ENCODE measurements around the gene RNFT2. TPM values are rescaled to one million over a fixed set of nuclear protein-coding genes. Genes with fewer than 3 reads are reported as not detected.

RNFT2 gene
- total RNA-seq, 1 experiment from 2014 or later, result 12.6 TPM

DNA sequence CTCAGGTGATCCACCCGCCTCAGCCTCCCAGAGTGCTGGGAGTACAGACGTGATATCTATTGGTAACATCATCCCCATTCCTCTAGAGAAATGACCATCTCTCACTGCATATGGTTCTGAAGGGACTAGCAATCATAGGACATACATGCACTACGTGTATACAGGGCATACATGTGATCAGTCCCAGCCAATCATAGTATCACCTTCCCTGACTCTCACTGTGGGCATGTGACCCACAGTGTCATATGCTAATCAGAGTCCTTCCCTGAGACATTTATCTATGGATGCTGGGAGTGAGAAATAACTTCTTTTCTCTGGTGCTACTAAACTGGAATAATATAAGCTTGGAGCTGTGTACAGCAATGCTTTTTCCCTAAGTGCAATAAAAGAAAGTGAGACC is 160.6 kb downstream of the RNFT2 start:
- ATAC-seq (peak; percentile 33; the same call in 1 of the 2 replicates), DNase-seq (no peak)
- H3K27ac ChIP-seq (ENCODE audit: low read length), result no peak overlapping the region
- H3K9me2 ChIP-seq (replicated peaks; ENCODE audit: low read length), result no peaks in the 10 kb centered on the region
- BruUV-seq (replicated peaks), result no TSS peak
- H4K20me1 ChIP-seq (ENCODE audit: low read length), result no peaks in the 10 kb centered on the region
- TF ChIP-seq EZH2 (IDR thresholded peaks at IDR 0.05; ENCODE audit: low read length, unreplicated experiment) (no peak), EZH2phosphoT487 (IDR thresholded peaks at IDR 0.05; ENCODE audit: borderline replicate concordance, low read length) (no peak), CTCF (conservative IDR thresholded peaks at IDR 0.05; ENCODE audit: low read depth, low read length) (no peak)
- no peaks in the 10 kb centered on the region for H3K36me3 ChIP-seq (ENCODE audit: low read depth, low read length)
- H3K9me3 ChIP-seq (ENCODE audit: low read length), result no peaks in the 10 kb centered on the region
- H3K27me3 ChIP-seq (ENCODE audit: low read length), result no peaks in the 10 kb centered on the region
- ChIA-PET POLR2A (ENCODE audit: unreplicated experiment) (no interaction called here), CTCF (interaction anchor here (1.0 kb wide), 1 partner anchor 35 kb away, joined by 3 read pairs; no protein-coding TSS in a partner anchor)
- no peak overlapping the region for H3K9ac ChIP-seq (ENCODE audit: low read length)
- H3K4me1 ChIP-seq (ENCODE audit: insufficient read depth, low read length), result no peaks in the 10 kb centered on the region
- no peaks in the 10 kb centered on the region for H3K79me2 ChIP-seq (ENCODE audit: low read length)
- no peak overlapping the region for H3K4me2 ChIP-seq (ENCODE audit: low read length)
- no peaks in the 10 kb centered on the region for H3F3A ChIP-seq (ENCODE audit: low read length, unreplicated experiment)
- intact Hi-C loops (cut with micrococcal nuclease), result no loop called here
- H3K4me3 ChIP-seq (ENCODE audit: low read length), result no peak overlapping the region
- H2AFZ ChIP-seq (ENCODE audit: low read length), result no peak overlapping the region

DNA sequence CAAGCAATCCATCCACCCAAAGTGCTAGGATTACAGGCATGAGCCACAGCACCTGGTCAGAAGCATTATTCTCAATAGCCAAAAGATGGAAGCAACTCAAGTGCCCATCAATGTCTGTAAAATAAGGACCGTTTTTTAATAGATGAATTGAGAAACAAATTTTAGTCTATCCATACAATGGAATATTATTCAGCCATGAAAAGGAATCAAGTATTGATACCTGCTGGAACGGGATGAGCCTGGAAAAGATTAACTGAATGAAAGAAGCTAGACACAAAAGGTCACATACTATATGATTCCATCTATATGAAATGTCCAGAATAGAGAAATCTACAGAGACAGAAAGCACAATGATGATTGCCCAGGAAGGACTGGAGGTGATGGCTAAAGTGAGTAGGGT is 163.5 kb downstream of the RNFT2 start:
- H3K9me3 ChIP-seq (ENCODE audit: low read length), result no peaks in the 10 kb centered on the region
- no peak overlapping the region for H2AFZ ChIP-seq (ENCODE audit: low read length)
- peaks cover 8% of the 10 kb centered on the region for H3K27me3 ChIP-seq (ENCODE audit: low read length)
- no peak for ATAC-seq
- no peak overlapping the region for H3K4me3 ChIP-seq (ENCODE audit: low read length)
- no peaks in the 10 kb centered on the region for H3K79me2 ChIP-seq (ENCODE audit: low read length)
- CTCF ChIA-PET, result no interaction called here
- intact Hi-C loops (cut with micrococcal nuclease), result no loop called here
- DNase-seq, result no peak
- H3K9me2 ChIP-seq (replicated peaks; ENCODE audit: low read length), result no peaks in the 10 kb centered on the region
- no peaks in the 10 kb centered on the region for H3K4me1 ChIP-seq (ENCODE audit: insufficient read depth, low read length)
- POLR2A ChIA-PET (ENCODE audit: unreplicated experiment), result no interaction called here
- no peak overlapping the region for H3K9ac ChIP-seq (ENCODE audit: low read length)
- BruUV-seq (replicated peaks), result no TSS peak
- H3K36me3 ChIP-seq (ENCODE audit: low read depth, low read length), result no peaks in the 10 kb centered on the region
- no peak overlapping the region for H3K4me2 ChIP-seq (ENCODE audit: low read length)
- TF ChIP-seq EZH2 (IDR thresholded peaks at IDR 0.05; ENCODE audit: low read length, unreplicated experiment) (no peak), EZH2phosphoT487 (IDR thresholded peaks at IDR 0.05; ENCODE audit: borderline replicate concordance, low read length) (no peak)
- no peaks in the 10 kb centered on the region for H4K20me1 ChIP-seq (ENCODE audit: low read length)
- H3F3A ChIP-seq (ENCODE audit: low read length, unreplicated experiment), result no peaks in the 10 kb centered on the region
- no peak overlapping the region for H3K27ac ChIP-seq (ENCODE audit: low read length)

Other genes starting within 250 kb of the RNFT2 start
- gene MAP1LC3B2, start 178.9 kb upstream of the RNFT2 start, total RNA-seq (2014; rRNA removed), result not detected in 2 replicates
- 33.4 and 45.2 TPM in 2 replicates for gene SPRING1, start 246 bp upstream of the RNFT2 start, total RNA-seq (2014; rRNA removed)
- 0.33 and 0.58 TPM in 2 replicates for gene HRK, start 143.1 kb downstream of the RNFT2 start, total RNA-seq (2014; rRNA removed)
- gene FBXW8, start 172.6 kb downstream of the RNFT2 start, total RNA-seq (2014; rRNA removed), result 12.1 and 20.7 TPM in 2 replicates

Measured in PC-3 (cell line).